Urinary bladder (tissue), 4 donors: Measurements from ENCODE around the gene GPD1. TPM values are rescaled to one million over a fixed set of nuclear protein-coding genes. Genes with fewer than 3 reads are reported as not detected.

Source experiments
- DNase-seq: peaks from one replicate; pipeline ENCODE4 v3.0.0-alpha.2; 2015; ENCODE audit errors: extremely low spot score
- H3K27ac ChIP-seq: one replicate; pipeline ENCODE4 v1.5.1; 2013; ENCODE audit warnings: low read depth, mild to moderate bottlenecking, moderate library complexity
- H3K36me3 ChIP-seq: one replicate; pipeline ENCODE4 v1.6.1; 2013; ENCODE audit warnings: mild to moderate bottlenecking, moderate library complexity; ENCODE audit not compliant: insufficient read depth
- H3K4me1 ChIP-seq: one replicate; pipeline ENCODE4 v1.6.1; 2013; ENCODE audit warnings: mild to moderate bottlenecking, moderate library complexity; ENCODE audit not compliant: insufficient read depth
- H3K4me3 ChIP-seq: one replicate; pipeline ENCODE4 v1.5.1; 2013; ENCODE audit warnings: low read depth, low read length
- WGBS: extraction: QIAGEN DNeasy Blood & Tissue Kit; methylation state at CpG from one replicate; pipeline ENCODE4 v1.1.7; 2013; 5-methylcytosine and 5-hydroxymethylcytosine counted together
- polyA plus RNA-seq: library from polyadenylated mRNA; stranded (reverse); fragments of 200-250 nt; gene quantifications from one replicate; pipeline ENCODE4 v1.2.3, GENCODE V29; 2013
- total RNA-seq: library from RNA; depleted of rRNA; stranded (reverse); fragments of >200 nt; gene quantifications from one replicate; pipeline ENCODE4 v1.2.3, GENCODE V29; 2014
- donor health status: healthy with polysubstance abuse.
- donor health status: healthy.

The GPD1 gene
- total and polyA plus RNA-seq, 2 donors: 2.2 to 16.0 TPM

GRCh38 chr12:50110762-50111351 lies 7.0 kb downstream of the GPD1 start:
- H3K36me3 ChIP-seq: no peaks in the 10 kb centered on the region
- no peak overlapping the region for H3K4me3 ChIP-seq
- DNase-seq: no peak
- H3K4me1 ChIP-seq: no peaks in the 10 kb centered on the region
- WGBS: 42% methylated on average over 7 of the region's 7 CpGs
- no peak overlapping the region for H3K27ac ChIP-seq

GRCh38 chr12:50111395-50111692 lies 7.5 kb downstream of the GPD1 start:
- no peak for DNase-seq
- Histone ChIP-seq H3K36me3 (no peaks in the 10 kb centered on the region), H3K4me1 (no peaks in the 10 kb centered on the region), H3K4me3 (no peak overlapping the region), H3K27ac (no peak overlapping the region)
- WGBS: 8% methylated on average over 19 of the region's 19 CpGs

- WGBS: under 1% methylated on average over 59 of the region's 59 CpGs
Observed at GRCh38 chr12:50111693-50112455, 8.1 kb downstream of the GPD1 start, which contains the start of gene COX14. COX14 (plus strand) TSS chr12:50112236; CDS start chr12:50120044, 7,808 bp downstream.

GRCh38 chr12:50112456-50113218 lies 8.8 kb downstream of the GPD1 start:
- DNase-seq: no peak
- Histone ChIP-seq H3K27ac (peak overlapping the region; percentile 89), H3K36me3 (no peaks in the 10 kb centered on the region), H3K4me1 (no peaks in the 10 kb centered on the region), H3K4me3 (peak overlapping the region; percentile 54)
- WGBS: 22% methylated on average over 26 of the region's 26 CpGs

More at GRCh38 chr12:50111693-50112455, 8.1 kb downstream of the GPD1 start, which contains the start of gene COX14:
- peak; percentile 99 for DNase-seq
- Histone ChIP-seq H3K27ac (peak within 1 kb of the TSS; percentile 89), H3K4me3 (peak within 1 kb of the TSS; percentile 54), H3K36me3 (no peaks in the 10 kb centered on the region), H3K4me1 (no peaks in the 10 kb centered on the region)

- H3K27ac ChIP-seq: no peak overlapping the region
- no peaks in the 10 kb centered on the region for H3K4me1 ChIP-seq
- 77% methylated on average over 6 of the region's 6 CpGs for WGBS
- H3K36me3 ChIP-seq: no peaks in the 10 kb centered on the region
- no peak for DNase-seq
- no peak overlapping the region for H3K4me3 ChIP-seq
Observed at GRCh38 chr12:50117057-50117622, 13.3 kb downstream of the GPD1 start.

- Histone ChIP-seq H3K4me1 (no peaks in the 10 kb centered on the region), H3K36me3 (no peaks in the 10 kb centered on the region), H3K27ac (no peak overlapping the region), H3K4me3 (no peak overlapping the region)
- DNase-seq: no peak
- 95% methylated on average over 2 of the region's 2 CpGs for WGBS
Observed at GRCh38 chr12:50119387-50119786, 15.6 kb downstream of the GPD1 start.

GRCh38 chr12:50120521-50120920 lies 16.7 kb downstream of the GPD1 start:
- H3K4me3 ChIP-seq: no peak overlapping the region
- WGBS: 89% methylated on average over 3 of the region's 3 CpGs
- H3K4me1 ChIP-seq: peaks cover 3% of the 10 kb centered on the region
- DNase-seq: no peak
- no peak overlapping the region for H3K27ac ChIP-seq
- no peaks in the 10 kb centered on the region for H3K36me3 ChIP-seq

- Histone ChIP-seq H3K27ac (no peak overlapping the region), H3K4me3 (no peak overlapping the region), H3K36me3 (no peaks in the 10 kb centered on the region), H3K4me1 (peaks cover 3% of the 10 kb centered on the region)
- WGBS: 91% methylated on average over 3 of the region's 3 CpGs
- DNase-seq: no peak
Observed at GRCh38 chr12:50120953-50121352, 17.1 kb downstream of the GPD1 start.

DNA sequence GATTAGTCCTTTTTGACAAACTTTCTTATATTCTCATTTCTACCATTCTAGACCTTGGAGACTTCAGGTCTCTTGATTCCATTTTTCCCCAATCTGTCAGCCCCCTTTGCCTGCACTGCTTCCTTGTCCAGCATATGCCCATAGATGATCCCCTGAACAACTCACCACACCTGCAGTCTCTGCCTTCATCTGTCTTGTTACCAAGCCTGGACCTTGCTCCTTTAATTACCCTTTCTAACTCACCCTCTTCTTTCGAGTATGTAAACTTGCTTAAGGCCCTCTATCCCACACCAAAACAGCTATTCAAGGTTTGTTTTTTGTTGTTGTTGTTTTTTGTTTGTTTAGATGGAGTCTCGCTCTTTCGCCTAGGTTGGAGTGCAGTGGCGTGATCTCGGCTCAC lies 17.8 kb downstream of the GPD1 start:
- peaks cover 3% of the 10 kb centered on the region for H3K4me1 ChIP-seq
- WGBS: 95% methylated on average over 5 of the region's 5 CpGs

GRCh38 chr12:50123203-50123602 lies 19.4 kb downstream of the GPD1 start:
- 74% methylated on average over 2 of the region's 2 CpGs for WGBS
- Histone ChIP-seq H3K27ac (no peak overlapping the region), H3K36me3 (no peaks in the 10 kb centered on the region), H3K4me3 (no peak overlapping the region), H3K4me1 (peaks cover 3% of the 10 kb centered on the region)
- no peak for DNase-seq

More for the DNA sequence above, 17.8 kb downstream of the GPD1 start:
- Histone ChIP-seq H3K27ac (no peak overlapping the region), H3K4me3 (no peak overlapping the region), H3K36me3 (no peaks in the 10 kb centered on the region)
- no peak for DNase-seq

DNA sequence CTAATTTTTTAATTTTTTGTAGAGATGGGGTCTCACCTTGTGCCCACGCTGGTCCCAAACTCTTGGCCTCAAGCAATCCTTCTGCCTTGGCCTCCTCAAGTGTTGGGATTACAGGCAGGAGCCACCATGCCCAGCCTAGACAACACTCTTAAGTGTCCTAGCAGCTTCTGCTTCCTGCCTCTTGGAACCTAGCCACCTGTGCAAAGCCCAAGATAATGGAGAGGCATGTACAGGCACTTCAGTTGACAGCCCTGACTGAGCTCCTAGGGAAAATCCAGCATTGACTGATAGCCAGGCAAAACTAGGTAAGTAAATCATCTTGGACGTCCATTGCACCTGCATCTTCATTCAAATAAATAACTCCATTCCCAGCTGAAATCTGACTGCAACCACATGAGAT lies 23.7 kb downstream of the GPD1 start:
- Histone ChIP-seq H3K4me3 (no peak overlapping the region), H3K27ac (no peak overlapping the region), H3K36me3 (peaks cover 5% of the 10 kb centered on the region), H3K4me1 (peaks cover 3% of the 10 kb centered on the region)
- no peak for DNase-seq
- WGBS: 80% methylated on average over 2 of the region's 2 CpGs

- Histone ChIP-seq H3K27ac (no peak overlapping the region), H3K36me3 (peaks cover 5% of the 10 kb centered on the region), H3K4me1 (peaks cover 3% of the 10 kb centered on the region), H3K4me3 (no peak overlapping the region)
- WGBS: 76% methylated on average over 4 of the region's 4 CpGs
- no peak for DNase-seq
Observed at GRCh38 chr12:50129290-50129689, 25.5 kb downstream of the GPD1 start.

DNA sequence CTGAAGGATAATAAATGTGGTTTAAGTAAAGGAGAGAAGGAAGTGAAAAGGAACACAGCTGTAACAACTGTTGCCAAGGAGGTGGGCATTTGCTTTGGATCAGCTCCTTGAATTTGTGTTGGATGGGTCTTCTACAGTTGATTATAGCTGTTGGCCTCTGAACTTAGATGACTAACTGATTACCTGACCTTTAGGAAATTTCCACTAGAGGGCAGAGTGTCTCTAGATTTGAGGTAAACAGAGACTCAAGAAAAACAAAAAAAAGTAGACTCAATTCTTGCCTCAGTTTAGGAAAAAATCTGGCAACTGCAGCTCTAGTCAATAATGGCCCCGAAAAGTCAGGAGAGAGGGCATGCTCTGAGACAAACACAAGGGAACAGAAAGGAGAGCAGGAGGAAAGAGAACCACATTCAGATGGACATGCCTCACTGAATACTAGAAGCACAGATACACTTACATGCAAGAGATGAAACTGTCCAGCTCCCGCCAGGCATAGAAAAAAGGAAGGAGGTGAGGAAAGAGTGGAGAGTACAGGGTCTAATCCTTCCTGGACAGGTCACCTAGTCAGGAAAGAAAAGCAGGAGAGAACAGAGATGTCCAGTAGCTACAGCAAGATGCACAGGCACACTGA lies 28.8 kb downstream of the GPD1 start:
- peaks cover 5% of the 10 kb centered on the region for H3K36me3 ChIP-seq
- no peak overlapping the region for H3K27ac ChIP-seq
- no peak overlapping the region for H3K4me3 ChIP-seq

More for the DNA sequence above, 28.8 kb downstream of the GPD1 start:
- no peaks in the 10 kb centered on the region for H3K4me1 ChIP-seq
- DNase-seq: no peak
- 70% methylated on average over 2 of the region's 2 CpGs for WGBS
